ENCODE measurements around the gene NPC1L1.

Gene NPC1L1

DNA sequence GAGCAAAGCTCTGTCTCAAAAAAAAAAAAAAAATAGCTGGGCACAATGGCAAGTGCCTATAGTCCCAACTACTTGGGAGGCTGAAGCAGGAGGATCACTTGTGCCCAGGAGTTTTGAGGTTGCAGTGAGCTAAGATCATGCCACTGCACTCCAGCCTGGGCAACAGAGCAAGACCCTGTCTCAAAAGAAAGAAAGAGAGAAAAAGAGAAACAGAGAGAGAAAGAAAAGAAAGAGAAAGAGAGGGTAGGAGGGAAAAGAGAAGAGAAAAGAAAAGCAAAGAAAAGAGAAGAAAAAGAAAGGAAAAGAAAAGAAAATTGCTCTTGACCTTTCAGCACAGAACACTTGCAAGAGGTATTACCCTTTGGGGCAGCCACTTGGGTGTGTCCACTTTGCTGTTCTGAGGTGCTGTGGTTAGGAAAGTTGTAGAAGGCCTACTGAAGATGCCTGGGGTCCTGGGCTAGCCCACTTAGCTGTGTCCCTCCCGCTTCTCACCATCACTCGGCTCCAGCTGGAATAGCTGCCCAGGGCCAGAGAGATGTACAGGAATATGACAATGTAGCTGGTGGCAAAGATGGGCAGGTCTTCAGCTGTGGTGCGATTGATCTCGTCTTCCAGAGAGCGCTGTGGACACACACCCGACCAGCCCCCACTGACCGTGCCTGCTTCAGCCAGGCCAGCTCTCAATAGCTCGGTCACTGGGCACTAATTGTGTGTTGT, 5.6 kb downstream of the NPC1L1 start:
- Histone ChIP-seq H3K27me3 (ENCODE audit: control insufficient read depth in 2 of 2, insufficient read depth in 2 of 2, low read length in 2 of 2) (no peaks in the 10 kb centered on the region), H3K36me3 (ENCODE audit: control insufficient read depth in 2 of 2, insufficient read depth in 2 of 2, low read length in 2 of 2) (no peaks in the 10 kb centered on the region), H3K4me3 (ENCODE audit: low read length in 2 of 2) (no peak overlapping the region)

DNA sequence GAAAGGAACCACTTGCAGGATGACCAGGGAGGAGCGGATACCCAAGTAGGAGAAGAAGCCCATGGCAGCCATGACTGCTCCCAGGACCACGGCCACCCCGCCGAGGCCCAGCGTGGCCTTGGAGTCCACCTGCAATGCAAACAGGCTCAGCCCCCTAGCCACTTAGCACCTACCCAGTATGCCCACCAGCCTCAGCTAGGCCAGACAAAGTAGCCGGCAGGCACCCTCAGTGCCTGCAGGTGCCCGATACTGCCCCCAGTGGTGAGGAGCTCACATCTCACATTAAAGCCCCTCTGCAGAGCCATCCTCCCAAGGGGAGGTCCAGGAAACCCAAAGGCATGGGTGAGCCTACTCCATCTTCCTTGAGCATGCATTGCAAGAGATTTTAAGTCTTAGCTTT, 6.6 kb downstream of the NPC1L1 start:
- Histone ChIP-seq H3K9me3 (ENCODE audit: control insufficient read depth in 2 of 2, low read length in 2 of 2) (no peaks in the 10 kb centered on the region), H3K4me3 (ENCODE audit: low read length in 2 of 2) (no peak overlapping the region), H3K9ac (ENCODE audit: low read depth in 1 of 2, low read length in 2 of 2) (no peak overlapping the region), H3K27ac (ENCODE audit: low read depth in 2 of 2, low read length in 2 of 2) (no peak overlapping the region), H3K36me3 (ENCODE audit: control insufficient read depth in 2 of 2, insufficient read depth in 2 of 2, low read length in 2 of 2) (no peaks in the 10 kb centered on the region), H3K4me1 (ENCODE audit: control insufficient read depth in 2 of 2, insufficient read depth in 2 of 2, low read length in 2 of 2) (peaks cover 0 to 2% of the 10 kb centered on the region in 2 donors), H3K27me3 (ENCODE audit: control insufficient read depth in 2 of 2, insufficient read depth in 2 of 2, low read length in 2 of 2) (no peaks in the 10 kb centered on the region)

More for the DNA sequence above, 5.6 kb downstream of the NPC1L1 start:
- H3K9me3 ChIP-seq (ENCODE audit: control insufficient read depth in 2 of 2, low read length in 2 of 2): no peaks in the 10 kb centered on the region
- no peak overlapping the region for H3K9ac ChIP-seq (ENCODE audit: low read depth in 1 of 2, low read length in 2 of 2)
- peaks cover 0 to 2% of the 10 kb centered on the region in 2 donors for H3K4me1 ChIP-seq (ENCODE audit: control insufficient read depth in 2 of 2, insufficient read depth in 2 of 2, low read length in 2 of 2)
- no peak overlapping the region for H3K27ac ChIP-seq (ENCODE audit: low read depth in 2 of 2, low read length in 2 of 2)

DNA sequence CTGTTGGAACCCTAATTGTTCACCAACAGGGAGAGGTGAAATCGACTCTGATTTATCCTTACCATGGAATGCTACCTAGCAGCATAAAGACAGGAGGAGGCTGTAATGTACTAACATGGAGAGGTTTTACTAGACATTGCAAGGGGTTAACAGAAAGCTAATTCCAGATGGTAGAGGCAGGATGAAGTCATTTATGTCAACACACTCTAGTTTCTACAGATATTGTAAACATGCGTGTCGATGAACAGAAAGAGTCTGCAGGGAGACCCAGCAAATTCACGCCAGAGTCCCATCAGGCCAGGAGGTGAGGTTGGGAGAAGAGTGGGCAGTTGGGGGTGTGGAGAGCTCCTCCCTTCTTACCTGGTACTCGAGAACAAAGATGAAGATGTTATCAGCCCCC, 7.0 kb downstream of the NPC1L1 start:
- Histone ChIP-seq H3K9ac (ENCODE audit: low read depth in 1 of 2, low read length in 2 of 2) (no peak overlapping the region), H3K9me3 (ENCODE audit: control insufficient read depth in 2 of 2, low read length in 2 of 2) (no peaks in the 10 kb centered on the region), H3K4me3 (ENCODE audit: low read length in 2 of 2) (no peak overlapping the region), H3K36me3 (ENCODE audit: control insufficient read depth in 2 of 2, insufficient read depth in 2 of 2, low read length in 2 of 2) (no peaks in the 10 kb centered on the region), H3K27ac (ENCODE audit: low read depth in 2 of 2, low read length in 2 of 2) (no peak overlapping the region), H3K27me3 (ENCODE audit: control insufficient read depth in 2 of 2, insufficient read depth in 2 of 2, low read length in 2 of 2) (no peaks in the 10 kb centered on the region), H3K4me1 (ENCODE audit: control insufficient read depth in 2 of 2, insufficient read depth in 2 of 2, low read length in 2 of 2) (peaks cover 0 to 2% of the 10 kb centered on the region in 2 donors)

DNA sequence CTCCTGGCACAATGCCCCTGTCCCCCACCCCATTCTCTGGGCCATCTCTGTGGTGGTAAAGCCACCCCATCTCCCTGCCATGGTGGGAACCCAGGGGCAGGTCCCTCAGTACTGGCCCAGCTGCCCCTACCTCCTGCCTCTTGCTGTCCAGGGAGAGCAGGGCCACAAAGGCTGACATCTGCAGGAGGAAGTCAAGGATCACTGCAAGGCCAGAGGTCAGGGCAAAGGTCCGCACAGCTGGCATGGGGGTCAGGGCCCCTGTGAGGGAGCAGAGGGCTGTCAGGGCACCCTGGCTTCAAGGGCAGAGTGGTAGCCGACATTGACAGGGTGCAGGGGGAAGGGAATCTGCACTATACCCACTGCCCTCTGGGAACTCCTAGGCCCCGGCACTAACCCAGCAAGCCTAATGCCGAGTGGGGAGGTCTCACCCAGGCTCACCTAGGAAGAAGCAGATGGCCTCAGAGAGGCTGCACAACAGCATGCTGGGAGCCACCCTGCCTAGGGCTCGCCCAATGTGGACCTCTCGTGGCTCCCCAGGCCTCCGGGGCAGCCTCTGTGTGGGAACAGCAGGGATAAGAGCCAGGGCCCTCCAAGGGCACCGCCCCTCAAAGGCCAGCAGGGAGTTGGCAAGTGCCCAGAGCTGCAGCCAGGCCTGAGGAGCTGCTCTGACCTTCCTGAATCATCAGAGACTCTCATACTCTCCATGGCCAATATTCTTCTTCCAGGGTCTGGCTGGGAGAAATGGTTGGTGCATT, 7.7 kb downstream of the NPC1L1 start:
- H3K36me3 ChIP-seq (ENCODE audit: control insufficient read depth in 2 of 2, insufficient read depth in 2 of 2, low read length in 2 of 2): no peaks in the 10 kb centered on the region
- H3K9ac ChIP-seq (ENCODE audit: low read depth in 1 of 2, low read length in 2 of 2): no peak overlapping the region
- no peaks in the 10 kb centered on the region for H3K27me3 ChIP-seq (ENCODE audit: control insufficient read depth in 2 of 2, insufficient read depth in 2 of 2, low read length in 2 of 2)
- no peak overlapping the region for H3K4me3 ChIP-seq (ENCODE audit: low read length in 2 of 2)
- H3K4me1 ChIP-seq (ENCODE audit: control insufficient read depth in 2 of 2, insufficient read depth in 2 of 2, low read length in 2 of 2): peaks cover 0 to 2% of the 10 kb centered on the region in 2 donors
- H3K9me3 ChIP-seq (ENCODE audit: control insufficient read depth in 2 of 2, low read length in 2 of 2): no peaks in the 10 kb centered on the region
- H3K27ac ChIP-seq (ENCODE audit: low read depth in 2 of 2, low read length in 2 of 2): no peak overlapping the region

DNA sequence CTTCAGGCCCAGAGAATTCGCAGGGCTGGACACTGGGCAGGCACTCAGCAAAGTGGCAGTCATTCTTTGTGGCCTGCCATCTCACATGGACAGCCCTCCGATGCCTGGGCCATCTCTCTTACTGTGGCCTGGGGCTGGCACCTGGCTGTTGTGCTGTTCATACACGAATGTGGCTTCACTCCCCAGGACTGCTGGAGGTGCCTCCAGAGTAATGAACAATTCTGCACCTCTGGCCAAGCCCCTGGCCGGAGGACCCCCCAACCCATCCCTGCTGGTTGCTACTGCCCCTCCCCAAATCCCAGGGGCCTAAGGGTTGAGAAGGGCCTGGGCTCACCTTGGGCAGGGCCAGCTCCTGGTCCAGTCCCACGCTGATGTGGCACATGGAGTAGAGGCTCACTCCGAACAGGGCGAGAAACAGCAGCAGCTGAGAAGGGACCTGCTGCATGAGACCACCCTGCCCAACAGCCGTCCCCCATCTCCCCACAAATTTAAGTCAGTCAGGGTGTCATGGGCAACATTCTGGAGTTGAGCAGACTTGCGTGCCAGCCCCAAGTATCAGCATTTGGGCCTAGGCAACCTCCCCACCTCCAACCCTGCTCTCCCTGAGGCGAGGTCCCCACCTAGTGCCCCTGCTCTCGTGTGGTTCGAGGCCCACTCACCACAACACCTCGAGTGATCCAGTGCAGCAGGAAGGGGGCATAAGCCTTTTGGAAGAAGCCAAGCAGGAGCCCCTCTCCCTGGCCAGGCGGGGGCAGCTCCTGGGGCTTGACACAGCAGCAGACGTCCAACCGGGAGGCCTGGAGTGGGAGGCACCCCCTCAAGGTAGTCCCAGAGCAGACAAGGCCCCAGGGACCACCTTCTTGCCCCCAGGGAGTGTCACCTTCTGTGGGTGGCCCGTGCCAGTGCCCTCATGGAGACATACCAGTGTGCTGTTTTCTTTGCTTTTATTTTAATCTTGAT, 9.4 kb downstream of the NPC1L1 start:
- no peak overlapping the region for H3K27ac ChIP-seq (ENCODE audit: low read depth in 2 of 2, low read length in 2 of 2)
- H3K9ac ChIP-seq (ENCODE audit: low read depth in 1 of 2, low read length in 2 of 2): no peak overlapping the region
- peaks cover 0 to 2% of the 10 kb centered on the region in 2 donors for H3K4me1 ChIP-seq (ENCODE audit: control insufficient read depth in 2 of 2, insufficient read depth in 2 of 2, low read length in 2 of 2)
- H3K36me3 ChIP-seq (ENCODE audit: control insufficient read depth in 2 of 2, insufficient read depth in 2 of 2, low read length in 2 of 2): no peaks in the 10 kb centered on the region
- no peaks in the 10 kb centered on the region for H3K27me3 ChIP-seq (ENCODE audit: control insufficient read depth in 2 of 2, insufficient read depth in 2 of 2, low read length in 2 of 2)
- peaks cover 0 to 2% of the 10 kb centered on the region in 2 donors for H3K9me3 ChIP-seq (ENCODE audit: control insufficient read depth in 2 of 2, low read length in 2 of 2)
- no peak overlapping the region for H3K4me3 ChIP-seq (ENCODE audit: low read length in 2 of 2)

DNA sequence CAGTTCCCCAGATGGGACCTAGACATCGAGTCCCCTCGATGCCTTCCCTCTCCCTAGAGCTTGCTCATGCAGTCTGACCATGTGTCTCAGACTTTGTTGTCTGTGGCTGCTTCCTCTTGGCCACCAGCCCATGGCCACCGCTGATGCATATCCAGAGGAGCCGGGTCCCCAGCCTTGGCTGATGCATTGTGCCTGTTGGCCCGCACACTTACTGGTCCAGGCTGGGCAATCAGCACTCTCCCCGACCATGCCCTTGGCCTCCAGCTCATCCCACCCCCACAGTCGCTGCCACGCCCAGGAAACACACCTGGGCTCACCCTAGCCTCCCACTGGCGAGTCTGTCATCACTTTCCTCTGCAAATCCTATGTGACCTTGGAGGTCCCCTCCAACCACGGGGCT, 10.1 kb downstream of the NPC1L1 start:
- Histone ChIP-seq H3K4me1 (ENCODE audit: control insufficient read depth in 2 of 2, insufficient read depth in 2 of 2, low read length in 2 of 2) (peaks cover 0 to 2% of the 10 kb centered on the region in 2 donors), H3K4me3 (ENCODE audit: low read length in 2 of 2) (no peak overlapping the region), H3K27ac (ENCODE audit: low read depth in 2 of 2, low read length in 2 of 2) (no peak overlapping the region), H3K27me3 (ENCODE audit: control insufficient read depth in 2 of 2, insufficient read depth in 2 of 2, low read length in 2 of 2) (no peaks in the 10 kb centered on the region), H3K9me3 (ENCODE audit: control insufficient read depth in 2 of 2, low read length in 2 of 2) (peaks cover 0 to 2% of the 10 kb centered on the region in 2 donors), H3K9ac (ENCODE audit: low read depth in 1 of 2, low read length in 2 of 2) (no peak overlapping the region), H3K36me3 (ENCODE audit: control insufficient read depth in 2 of 2, insufficient read depth in 2 of 2, low read length in 2 of 2) (no peaks in the 10 kb centered on the region)

DNA sequence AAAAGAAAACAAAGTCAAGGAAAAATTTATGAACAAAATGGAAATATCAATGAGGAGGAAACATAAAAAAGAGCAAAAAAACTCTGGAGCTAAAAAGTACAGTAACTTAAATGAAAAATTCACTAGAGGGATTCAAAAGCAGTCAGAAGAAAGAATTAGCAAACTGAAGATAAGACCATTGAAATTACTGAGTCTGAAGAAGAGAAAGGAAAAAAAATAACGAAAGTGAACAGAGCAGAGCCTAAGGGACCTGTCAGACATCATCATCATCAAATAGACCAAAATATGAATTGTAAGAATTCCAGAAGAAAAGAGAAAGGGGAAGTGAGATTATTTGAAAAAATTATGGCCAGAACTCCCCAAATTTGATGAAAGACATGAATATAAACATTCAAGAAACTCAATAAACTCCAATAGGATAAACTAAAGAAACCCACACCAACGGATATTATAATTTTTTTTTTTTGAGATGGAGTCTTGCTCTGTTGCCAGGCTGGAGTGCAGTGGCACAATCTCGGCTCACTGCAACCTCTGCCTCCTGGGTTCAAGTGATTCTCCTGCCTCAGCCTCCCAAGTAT, 16.2 kb downstream of the NPC1L1 start:
- Histone ChIP-seq H3K27me3 (ENCODE audit: control insufficient read depth in 2 of 2, insufficient read depth in 2 of 2, low read length in 2 of 2) (peaks cover 0 to 4% of the 10 kb centered on the region in 2 donors), H3K27ac (ENCODE audit: low read depth in 2 of 2, low read length in 2 of 2) (no peak overlapping the region), H3K4me1 (ENCODE audit: control insufficient read depth in 2 of 2, insufficient read depth in 2 of 2, low read length in 2 of 2) (no peaks in the 10 kb centered on the region), H3K9me3 (ENCODE audit: control insufficient read depth in 2 of 2, low read length in 2 of 2) (peaks cover 0 to 2% of the 10 kb centered on the region in 2 donors), H3K4me3 (ENCODE audit: low read length in 2 of 2) (no peak overlapping the region), H3K36me3 (ENCODE audit: control insufficient read depth in 2 of 2, insufficient read depth in 2 of 2, low read length in 2 of 2) (no peaks in the 10 kb centered on the region), H3K9ac (ENCODE audit: low read depth in 1 of 2, low read length in 2 of 2) (no peak overlapping the region)

DNA sequence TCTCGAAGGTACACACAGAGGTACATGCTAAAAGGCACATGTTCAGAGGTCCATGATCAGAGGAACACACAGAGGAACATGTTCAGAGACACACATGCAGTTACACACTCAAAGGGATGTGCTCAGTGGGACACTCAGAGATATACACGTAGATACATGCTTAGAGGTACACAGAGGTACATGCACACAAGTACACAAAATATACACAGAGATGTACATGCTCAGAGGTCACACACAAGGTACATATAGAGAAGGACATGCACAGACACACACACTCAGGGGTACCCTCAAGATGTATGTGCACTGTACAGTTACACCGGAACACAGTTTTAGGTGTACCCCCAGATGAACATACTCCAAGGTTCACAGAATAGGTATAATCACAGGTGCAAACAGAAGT, 18.8 kb downstream of the NPC1L1 start:
- H3K27me3 ChIP-seq (ENCODE audit: control insufficient read depth in 2 of 2, insufficient read depth in 2 of 2, low read length in 2 of 2): peaks cover 0 to 4% of the 10 kb centered on the region in 2 donors

DNA sequence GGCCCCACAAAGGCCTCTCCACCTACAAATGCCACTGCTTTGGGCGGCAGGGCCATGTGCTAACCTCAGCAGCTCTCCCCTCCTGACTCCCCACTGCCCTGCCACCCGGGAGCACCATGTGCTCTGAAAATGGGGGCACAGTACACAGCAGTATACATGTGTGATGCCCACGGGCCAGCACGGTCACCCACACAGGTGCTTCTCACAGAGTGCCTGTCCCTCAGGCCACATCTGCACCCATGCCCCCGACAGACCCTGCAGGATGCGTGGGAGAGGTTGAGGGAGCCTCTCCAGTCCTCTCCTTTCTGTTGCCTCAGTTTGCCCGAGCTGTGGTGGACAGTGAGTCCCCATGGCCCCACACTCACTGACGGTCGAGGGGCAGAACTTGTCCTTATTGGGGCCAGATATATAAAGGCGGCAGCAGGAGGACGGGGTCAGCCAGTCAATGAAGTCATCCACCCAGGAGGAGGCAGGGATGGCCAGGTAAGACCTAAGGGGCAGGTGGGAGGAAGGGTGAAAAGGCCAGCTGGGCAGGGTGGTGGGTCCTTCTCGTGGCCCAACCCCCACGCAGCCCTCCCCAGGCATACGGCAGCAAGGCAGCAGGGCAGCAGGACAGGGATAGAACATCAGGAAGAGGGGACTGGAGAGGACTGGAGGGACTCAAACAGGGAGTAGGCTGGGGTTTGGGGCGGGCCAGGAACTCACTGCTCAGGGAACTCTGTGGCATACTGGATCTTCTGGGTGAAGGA, 19.6 kb downstream of the NPC1L1 start:
- H3K9ac ChIP-seq (ENCODE audit: low read depth in 1 of 2, low read length in 2 of 2): no peak overlapping the region
- no peak overlapping the region for H3K27ac ChIP-seq (ENCODE audit: low read depth in 2 of 2, low read length in 2 of 2)
- no peaks in the 10 kb centered on the region for H3K9me3 ChIP-seq (ENCODE audit: control insufficient read depth in 2 of 2, low read length in 2 of 2)
- H3K27me3 ChIP-seq (ENCODE audit: control insufficient read depth in 2 of 2, insufficient read depth in 2 of 2, low read length in 2 of 2): peaks cover 0 to 4% of the 10 kb centered on the region in 2 donors
- H3K4me3 ChIP-seq (ENCODE audit: low read length in 2 of 2): no peak overlapping the region
- no peaks in the 10 kb centered on the region for H3K36me3 ChIP-seq (ENCODE audit: control insufficient read depth in 2 of 2, insufficient read depth in 2 of 2, low read length in 2 of 2)
- no peaks in the 10 kb centered on the region for H3K4me1 ChIP-seq (ENCODE audit: control insufficient read depth in 2 of 2, insufficient read depth in 2 of 2, low read length in 2 of 2)

More for the DNA sequence above, 18.8 kb downstream of the NPC1L1 start:
- no peak overlapping the region for H3K27ac ChIP-seq (ENCODE audit: low read depth in 2 of 2, low read length in 2 of 2)
- no peak overlapping the region for H3K4me3 ChIP-seq (ENCODE audit: low read length in 2 of 2)
- H3K9me3 ChIP-seq (ENCODE audit: control insufficient read depth in 2 of 2, low read length in 2 of 2): peaks cover 0 to under 1% of the 10 kb centered on the region in 2 donors
- no peaks in the 10 kb centered on the region for H3K36me3 ChIP-seq (ENCODE audit: control insufficient read depth in 2 of 2, insufficient read depth in 2 of 2, low read length in 2 of 2)
- H3K4me1 ChIP-seq (ENCODE audit: control insufficient read depth in 2 of 2, insufficient read depth in 2 of 2, low read length in 2 of 2): no peaks in the 10 kb centered on the region
- H3K9ac ChIP-seq (ENCODE audit: low read depth in 1 of 2, low read length in 2 of 2): no peak overlapping the region

All from mucosa of rectum (tissue), 2 donors.